Stimulated activated CD8-positive, alpha-beta memory T cell treated with anti-CD3 and anti-CD28 coated beads, Interleukin-4, amount 100 ng/mL, for 1 hour (primary cell): ENCODE data around the gene TBCK.
"Not testable (repeated sequence)": the region's sequence is repeated elsewhere in the genome, so short reads cannot be mapped to it uniquely, and the experiment has no call there.

Experiments
- DNase-seq, 2 donors: peaks; one replicate each; pipeline ENCODE4 v3.0.0-alpha.2; 2020; ENCODE audit warnings: low read depth in 2 of 2, low spot score in 1 of 2

TBCK gene

DNA sequence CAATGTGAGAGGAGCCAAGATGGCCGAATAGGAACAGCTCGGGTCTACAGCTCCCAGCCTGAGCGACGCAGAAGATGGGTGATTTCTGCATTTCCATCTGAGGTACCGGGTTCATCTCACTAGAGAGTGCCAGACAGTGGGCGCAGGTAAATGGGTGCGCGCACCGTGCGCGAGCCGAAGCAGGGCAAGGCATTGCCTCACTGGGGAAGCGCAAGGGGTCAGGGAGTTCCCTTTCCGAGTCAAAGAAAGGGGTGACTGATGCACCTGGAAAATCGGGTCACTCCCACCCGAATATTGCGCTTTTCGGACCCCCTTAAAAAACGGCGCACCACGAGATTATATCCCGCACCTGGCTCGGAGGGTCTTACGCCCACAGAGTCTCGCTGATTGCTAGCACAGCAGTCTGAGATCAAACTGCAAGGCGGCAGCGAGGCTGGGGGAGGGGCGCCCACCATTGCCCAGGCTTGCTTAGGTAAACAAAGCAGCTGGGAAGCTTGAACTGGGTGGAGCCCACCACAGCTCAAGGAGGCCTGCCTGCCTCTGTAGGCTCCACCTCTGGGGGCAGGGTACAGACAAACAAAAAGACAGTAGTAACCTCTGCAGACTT is 196.0 kb downstream of the TBCK start:
- not testable (repeated sequence) for DNase-seq

- no peak for DNase-seq
Measured at GRCh38 chr4:106116025-106116424, 200.0 kb downstream of the TBCK start.

- no peak for DNase-seq
Measured at GRCh38 chr4:106114270-106114669, 201.7 kb downstream of the TBCK start.

- DNase-seq, result not testable (repeated sequence)
Measured at GRCh38 chr4:106111778-106112469, 204.1 kb downstream of the TBCK start.

GRCh38 chr4:106109929-106110328 is 206.1 kb downstream of the TBCK start:
- DNase-seq, result no peak

DNA sequence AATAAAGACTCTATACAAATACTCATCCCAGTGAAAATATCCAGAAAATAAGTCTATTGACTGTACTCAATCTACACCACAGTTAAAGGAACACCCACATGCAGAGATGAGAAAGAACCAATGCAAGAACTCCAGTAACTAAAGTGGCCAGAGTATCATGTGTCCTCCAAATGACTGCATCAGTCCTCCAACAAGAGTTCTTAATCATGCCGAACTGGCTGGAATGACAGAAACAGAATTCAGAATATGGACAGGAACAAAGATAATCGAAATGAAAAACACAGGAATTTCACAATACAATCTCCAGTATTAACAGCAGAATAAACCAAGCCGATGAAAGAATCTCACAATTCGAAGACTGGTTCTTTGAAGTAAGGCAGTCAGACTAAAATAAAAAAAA is 210.3 kb downstream of the TBCK start:
- no peak for DNase-seq

DNA sequence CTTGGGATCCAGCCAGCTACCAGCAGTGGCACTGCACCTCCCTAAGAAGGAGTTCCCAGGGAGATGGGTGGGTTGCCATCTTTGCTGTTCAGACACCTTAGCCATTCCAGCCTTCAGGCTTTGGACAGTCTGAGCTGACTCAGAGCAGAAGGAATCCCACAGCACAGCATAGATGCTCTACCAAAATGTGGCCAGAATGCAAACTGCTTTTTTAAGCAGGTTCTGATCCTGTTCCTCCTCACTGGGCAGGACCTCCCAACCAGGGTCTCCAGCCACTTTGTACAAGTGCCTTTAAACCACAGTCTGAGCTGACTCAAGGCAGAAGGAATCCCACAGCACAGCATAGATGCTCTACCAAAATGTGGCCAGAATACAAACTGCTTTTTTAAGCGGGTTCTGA is 211.7 kb downstream of the TBCK start:
- no peak for DNase-seq

- DNase-seq, result no peak
Measured at GRCh38 chr4:106096454-106096853, 219.6 kb downstream of the TBCK start.

- DNase-seq, result no peak
Measured at GRCh38 chr4:106095408-106095807, 220.6 kb downstream of the TBCK start.

DNA sequence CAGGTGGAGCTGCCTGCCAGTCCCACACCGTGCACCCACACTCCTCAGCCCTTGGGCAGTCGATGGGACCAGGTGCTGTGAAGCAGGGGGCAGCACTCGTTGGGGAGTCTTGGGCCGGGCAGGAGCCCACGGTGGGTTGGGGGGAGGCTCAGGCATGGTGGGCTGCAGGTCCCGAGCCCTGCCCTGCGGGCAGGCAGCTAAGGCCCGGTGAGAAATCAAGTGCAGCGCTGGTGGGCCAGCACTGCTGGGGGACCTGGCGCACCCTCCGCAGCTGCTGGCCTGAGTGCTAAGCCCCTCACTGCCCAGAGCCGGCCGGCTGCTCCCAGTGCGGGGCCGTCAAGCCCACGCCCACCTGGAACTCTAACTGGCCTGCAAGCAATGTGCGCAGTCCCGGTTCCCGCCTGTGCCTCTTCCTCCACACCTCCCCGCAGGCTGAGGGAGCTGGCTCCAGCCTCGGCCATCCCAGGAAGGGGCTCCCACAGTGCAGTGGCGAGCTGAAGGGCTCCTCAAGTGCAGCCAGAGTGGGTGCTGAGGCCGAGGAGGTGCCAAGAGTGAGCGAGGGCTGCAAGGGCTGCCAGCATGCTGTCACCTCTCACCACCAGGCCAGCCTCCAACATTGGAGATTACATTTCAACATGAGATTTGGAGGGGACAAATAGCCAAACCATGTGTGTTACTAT is 223.5 kb downstream of the TBCK start:
- no peak for DNase-seq

DNA sequence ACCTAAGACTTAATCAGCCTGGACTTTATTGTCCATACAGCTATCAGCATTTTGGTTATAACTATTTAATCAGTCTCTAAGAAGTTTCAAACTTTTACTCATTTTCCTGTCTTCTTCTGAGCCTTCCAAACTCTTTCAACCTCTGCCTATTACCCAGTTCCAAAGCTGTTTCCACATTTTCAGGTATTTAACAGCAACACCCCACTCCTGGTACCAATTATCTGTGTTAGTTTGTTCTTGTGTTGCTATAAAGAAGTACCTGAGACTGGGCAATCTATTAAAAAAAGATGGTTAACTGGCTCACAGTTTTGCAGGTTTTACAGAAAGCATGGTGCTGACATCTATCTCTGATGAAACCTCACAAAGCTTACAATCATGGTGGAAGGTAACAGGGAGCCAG is 225.2 kb downstream of the TBCK start:
- no peak for DNase-seq

- no peak for DNase-seq
Measured at GRCh38 chr4:106083065-106083464, 232.9 kb downstream of the TBCK start.

GRCh38 chr4:106080376-106080775 is 235.6 kb downstream of the TBCK start:
- DNase-seq, result no peak

DNA sequence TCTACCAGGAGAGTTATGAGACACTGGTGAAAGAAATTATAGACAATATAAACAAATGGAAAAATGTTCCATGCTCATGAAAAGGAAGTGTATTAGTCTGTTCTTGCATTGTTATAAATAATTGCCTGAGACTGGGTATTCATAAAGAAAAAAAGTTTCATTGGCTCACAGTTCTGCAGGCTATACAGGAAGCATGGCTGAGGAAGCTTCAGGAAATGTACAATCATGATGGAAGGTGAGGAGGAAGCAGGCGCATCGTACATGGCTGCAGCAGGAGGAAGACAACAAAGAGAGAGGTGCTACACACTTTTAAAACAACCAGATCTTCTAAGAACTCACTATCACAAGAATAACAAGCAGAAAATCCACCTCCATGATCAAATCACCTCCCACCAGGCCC is 236.4 kb downstream of the TBCK start:
- no peak for DNase-seq

DNA sequence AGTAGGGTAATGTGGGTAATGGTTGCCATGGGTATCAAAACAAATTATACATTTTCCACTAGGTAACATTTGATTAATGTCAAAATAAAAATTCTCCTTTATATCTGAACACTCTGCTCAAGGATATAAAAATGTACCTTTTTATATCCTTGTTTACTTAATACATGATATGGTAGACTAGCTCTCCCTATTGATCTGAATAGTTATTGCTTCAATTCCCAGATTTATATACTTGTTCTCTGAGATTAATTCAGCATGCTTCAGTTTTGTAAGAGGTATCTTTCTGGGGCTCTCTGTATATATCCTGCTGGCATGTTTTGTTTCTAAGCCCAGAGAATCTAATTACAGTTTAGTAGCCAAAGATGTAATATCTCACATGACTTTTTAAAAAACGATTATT is 251.0 kb downstream of the TBCK start:
- no peak for DNase-seq

DNA sequence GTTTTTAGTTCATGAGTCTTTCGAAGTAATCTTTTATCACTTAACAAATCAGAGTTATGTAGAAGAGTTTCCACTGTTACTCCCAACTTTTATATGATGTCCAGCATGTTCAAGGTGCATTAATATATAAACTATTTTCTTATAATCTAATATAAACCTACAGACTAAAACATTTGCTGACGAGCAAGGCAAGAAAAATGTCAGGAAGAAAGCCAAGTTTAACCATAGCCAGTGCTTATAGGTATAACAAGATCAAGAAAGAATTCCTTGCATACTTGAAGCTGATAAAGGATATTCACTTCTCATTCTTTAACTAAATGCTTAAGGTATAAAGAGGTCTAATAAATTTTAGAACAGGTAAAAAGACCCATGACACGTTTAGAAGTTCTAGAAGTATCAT is 253.0 kb downstream of the TBCK start:
- no peak for DNase-seq

GRCh38 chr4:106062452-106062875 is 253.5 kb downstream of the TBCK start:
- no peak for DNase-seq

DNA sequence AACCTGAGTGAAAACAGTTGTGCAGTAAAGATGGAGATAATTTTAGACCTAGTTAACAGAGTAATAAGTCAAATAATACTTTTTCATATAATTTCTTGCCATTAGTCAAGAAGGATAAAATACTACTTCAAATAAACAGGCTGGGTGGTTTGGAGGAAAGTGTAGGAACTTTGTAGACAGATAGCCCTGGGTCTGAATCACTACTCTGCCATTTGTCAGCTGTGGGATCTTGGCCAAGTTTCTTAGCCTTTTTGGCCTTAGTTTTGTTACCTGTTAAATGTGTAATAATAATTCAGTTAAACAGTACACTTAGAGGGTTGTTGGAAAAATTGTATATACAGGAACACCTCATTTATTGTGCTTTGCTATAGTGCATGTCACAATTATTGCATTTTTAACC is 257.1 kb downstream of the TBCK start:
- no peak for DNase-seq

DNA sequence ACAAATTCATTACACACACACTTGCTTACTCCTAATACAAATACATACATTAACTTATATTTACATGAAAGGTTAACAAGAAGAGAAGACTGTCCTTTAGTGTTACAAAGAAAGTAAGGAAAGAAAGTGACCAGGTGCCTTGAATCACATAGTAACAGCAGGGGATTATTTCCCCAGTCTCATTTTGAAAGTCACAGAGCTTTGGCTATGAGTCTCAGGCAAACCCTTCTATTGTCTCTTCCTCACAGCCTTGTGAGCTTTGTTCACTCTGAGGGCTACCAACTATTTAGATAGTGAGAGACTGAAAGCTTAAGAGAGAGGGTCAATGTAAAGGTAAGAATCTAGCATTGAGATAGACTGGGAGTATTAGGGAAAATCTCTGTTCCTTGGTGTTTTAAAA is 259.1 kb downstream of the TBCK start:
- no peak for DNase-seq

GRCh38 chr4:106051514-106051913 is 264.5 kb downstream of the TBCK start:
- no peak for DNase-seq

GRCh38 chr4:106049490-106049889 is 266.5 kb downstream of the TBCK start:
- no peak for DNase-seq

DNA sequence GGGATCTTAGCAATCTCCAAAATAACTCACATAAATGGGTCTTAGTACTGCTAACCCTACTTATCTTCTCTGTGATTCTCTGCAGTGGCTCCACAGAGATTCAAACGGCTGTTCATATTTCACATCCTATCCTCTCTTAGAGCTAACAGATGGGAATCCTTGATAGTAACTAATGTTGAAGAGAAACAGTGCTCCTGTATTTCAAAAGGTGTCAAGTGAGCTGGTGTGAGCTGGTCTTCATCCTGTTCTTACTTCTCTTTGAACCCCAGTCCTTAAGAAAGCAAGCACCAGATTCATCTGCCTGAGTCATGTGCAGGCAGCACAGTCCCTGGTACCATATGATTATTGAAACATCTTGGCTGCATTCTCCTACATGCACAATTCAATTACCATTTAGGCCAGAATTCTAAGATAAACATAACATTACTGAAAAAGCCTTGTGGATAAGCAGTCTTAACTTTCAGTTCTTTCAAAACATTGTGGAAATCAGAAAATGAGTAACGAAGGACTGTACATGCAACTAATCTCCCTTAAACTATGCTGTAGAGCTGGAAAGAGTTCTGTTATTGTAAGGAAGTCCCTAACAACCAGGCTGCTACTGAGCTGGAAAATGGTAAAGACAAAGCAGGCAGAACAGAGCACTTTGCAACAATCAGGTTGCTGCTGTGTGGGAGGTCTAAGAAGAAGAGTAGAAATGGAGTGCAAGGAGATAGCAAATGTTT is 267.6 kb downstream of the TBCK start:
- DNase-seq, result no peak
